Panc1 (cell line): ENCODE results near the gene TRPM6. TPM values are rescaled to one million over a fixed set of nuclear protein-coding genes. Genes with fewer than 3 reads are reported as not detected.

Source experiments
- ATAC-seq: fragments of 200-7000 bp; cut with Tn5 transposase; 2 replicates; pipeline ENCODE4 v1.9.1; 2020; ENCODE audit warnings: mild to moderate bottlenecking, moderate library complexity
- BruUV-seq: library from RNA; stranded (reverse); fragments of 400-500 nt; replicated peaks from 2 replicates; lab custom pipeline; 2021; lab: Mats Ljungman, UMichigan
- CTCF ChIA-PET: fragments of 300-600 bp; sonication (Branson Sonifier 250); formaldehyde crosslinking; loops from one replicate; lab custom pipeline; 2022; ENCODE audit warnings: antibody characterized with exemption; lab: Charles Lee
- POLR2A ChIA-PET: fragments of 300-600 bp; sonication (Branson Sonifier 250); formaldehyde crosslinking; loops from one replicate; lab custom pipeline; 2022; ENCODE audit warnings: antibody characterized with exemption; lab: Charles Lee
- DNase-seq: peaks from one replicate; pipeline ENCODE4 v3.0.0-alpha.2; 2010; ENCODE audit warnings: low read depth, low spot score
- H3K27ac ChIP-seq: 2 replicates; pipeline ENCODE4 v1.5.1; 2011; ENCODE audit warnings: mild to moderate bottlenecking, low read length, inconsistent platforms
- H3K27me3 ChIP-seq: fragments of 200-500 bp; sonication (Bioruptor generic); 2 replicates; pipeline ENCODE4 v1.6.0; 2014; ENCODE audit warnings: low read length, inconsistent platforms; ENCODE audit not compliant: control insufficient read depth, insufficient read depth
- H3K36me3 ChIP-seq: fragments of 200-500 bp; sonication (Bioruptor generic); 2 replicates; pipeline ENCODE4 v1.5.1; 2014; ENCODE audit warnings: inconsistent platforms, mild to moderate bottlenecking, low read length, moderate library complexity; ENCODE audit not compliant: control insufficient read depth, insufficient read depth
- H3K4me1 ChIP-seq: 2 replicates; pipeline ENCODE4 v1.5.1; 2011; ENCODE audit warnings: inconsistent platforms, mild to moderate bottlenecking, low read length, moderate library complexity; ENCODE audit not compliant: control insufficient read depth, insufficient read depth
- H3K4me3 ChIP-seq, 2 experiments: 2 replicates each; pipeline ENCODE4 v1.5.1; 2011 to 2012; ENCODE audit warnings: low read depth in 2 of 2, low read length in 2 of 2, mild to moderate bottlenecking in 2 of 2, inconsistent platforms in 1 of 2, moderate library complexity in 1 of 2
- H3K9me3 ChIP-seq: fragments of 200-500 bp; sonication (Bioruptor generic); 2 replicates; pipeline ENCODE4 v1.5.1; 2014; ENCODE audit warnings: low read depth, mild to moderate bottlenecking, inconsistent platforms, low read length, moderate library complexity; ENCODE audit not compliant: control insufficient read depth, insufficient read depth
- CTCF ChIP-seq: fragments of 450-650 bp; IDR thresholded peaks from 2 replicates; pipeline ENCODE4 v1.5.1; 2017; ENCODE audit warnings: mild to moderate bottlenecking
- POLR2AphosphoS5 ChIP-seq: IDR thresholded peaks from 2 replicates; pipeline ENCODE4 v1.6.1; 2012; ENCODE audit warnings: mild to moderate bottlenecking, low read depth, low read length, moderate library complexity
- REST ChIP-seq, 2 experiments: IDR thresholded peaks; 2 replicates each; pipeline ENCODE4 v1.6.1; 2011 to 2012; ENCODE audit warnings: low read depth in 2 of 2, control low read depth in 1 of 2, low read length in 1 of 2, mild to moderate bottlenecking in 1 of 2, moderate library complexity in 1 of 2; ENCODE audit not compliant: insufficient read depth in 1 of 2
- SIN3A ChIP-seq: IDR thresholded peaks from 2 replicates; pipeline ENCODE4 v1.6.1; 2012; ENCODE audit warnings: low read depth, mild to moderate bottlenecking, low read length, moderate library complexity, borderline replicate concordance; ENCODE audit not compliant: insufficient read depth
- TCF7L2 ChIP-seq: IDR thresholded peaks from 2 replicates; pipeline ENCODE4 v1.6.1; 2011; ENCODE audit warnings: mild to moderate bottlenecking, low read depth, low read length, inconsistent platforms
- in situ Hi-C: cut with HindIII; loops from 2 replicates; pipeline ENCODE4 v1.10.0; 2016; ENCODE audit warnings: low sequenced_read_pairs, low pct_unique_long_range_greater_than_20kb
- intact Hi-C: fragments of 100-400 bp; cut with micrococcal nuclease; formaldehyde crosslinking; loops from one replicate; pipeline ENCODE4 v1.10.0; 2022; ENCODE audit not compliant: unreplicated experiment
- total RNA-seq: library from RNA; stranded (reverse); gene quantifications from one replicate; pipeline ENCODE4 v1.2.1, GENCODE V29; 2021; ENCODE audit not compliant: unreplicated experiment

The TRPM6 gene
- total RNA-seq, 1 experiment from 2014 or later = 0.05 TPM

GRCh38 chr9:74775396-74775795 is 112.3 kb downstream of the TRPM6 start:
- ChIA-PET CTCF (interaction anchor here (0.7 kb wide), 1 partner anchor 17 kb away, joined by 3 read pairs; no protein-coding TSS in a partner anchor), POLR2A (no interaction called here)
- ATAC-seq (no peak), DNase-seq (no peak)
- TF ChIP-seq SIN3A (no peak), CTCF (no peak), TCF7L2 (no peak), POLR2AphosphoS5 (no peak), REST (IDR thresholded peaks at IDR 0.05; ENCODE audit: insufficient read depth in 1 of 2, low read depth in 2 of 2, low read length in 1 of 2) (no peak)
- BruUV-seq = no TSS peak
- Histone ChIP-seq H3K27me3 (no peaks in the 10 kb centered on the region), H3K9me3 (no peaks in the 10 kb centered on the region), H3K4me3 (no peak overlapping the region), H3K4me1 (no peaks in the 10 kb centered on the region), H3K36me3 (no peaks in the 10 kb centered on the region), H3K27ac (no peak overlapping the region)
- in situ Hi-C loops = no loop called here
- intact Hi-C loops = loop anchor here (10.0 kb wide), 1 partner anchor 179 kb away; the partner anchor contains the start of gene C9orf40

GRCh38 chr9:74773886-74774479 is 113.7 kb downstream of the TRPM6 start:
- no peaks in the 10 kb centered on the region for H3K36me3 ChIP-seq
- intact Hi-C loops (loop anchor here (1.0 to 10.0 kb wide), 3 partner anchors 181 to 303 kb away; partner anchors contain the start of gene C9orf40), in situ Hi-C loops (no loop called here)
- no peaks in the 10 kb centered on the region for H3K9me3 ChIP-seq
- DNase-seq (peak; percentile 39), ATAC-seq (peak; percentile 72; the same call in 1 of the 2 replicates)
- no peak overlapping the region for H3K4me3 ChIP-seq
- ChIA-PET POLR2A (no interaction called here), CTCF (interaction anchor here (0.5 kb wide), 1 partner anchor 1862 kb away, joined by 4 read pairs; no protein-coding TSS in a partner anchor)
- no peaks in the 10 kb centered on the region for H3K4me1 ChIP-seq
- TF ChIP-seq CTCF = peak; percentile 86
- no peak for TF ChIP-seq POLR2AphosphoS5
- no peaks in the 10 kb centered on the region for H3K27me3 ChIP-seq
- no TSS peak for BruUV-seq
- no peak overlapping the region for H3K27ac ChIP-seq
